HG03196 (cell line): ENCODE data around the gene GRIK1.

ENCODE experiments used
- ATAC-seq: cut with Tn5 transposase; IDR thresholded peaks from one replicate; pipeline ENCODE4 v1.9.1; 2021; ENCODE audit not compliant: unreplicated experiment

The GRIK1 gene

DNA sequence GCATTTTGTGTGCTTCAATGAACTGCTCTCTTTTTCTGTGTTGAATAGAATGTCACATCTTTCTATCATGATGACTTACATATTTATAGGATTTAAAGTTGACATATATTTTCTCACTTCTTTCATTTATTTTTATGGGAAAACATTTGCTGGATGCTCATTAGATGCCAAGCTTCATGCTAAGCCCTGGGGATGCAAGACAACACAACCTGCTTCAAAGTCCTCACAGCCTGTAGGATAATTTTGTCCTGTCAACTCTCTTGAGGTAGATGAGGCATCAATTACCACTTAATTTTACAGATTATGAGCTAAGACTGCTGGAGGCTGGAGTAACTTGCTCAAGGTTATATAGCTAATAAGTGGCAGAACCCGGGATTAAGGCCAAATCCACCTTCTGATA is 264.3 kb downstream of the GRIK1 start:
- no peak for ATAC-seq

- ATAC-seq: no peak
Measured at GRCh38 chr21:29674343-29674742, 265.5 kb downstream of the GRIK1 start.

DNA sequence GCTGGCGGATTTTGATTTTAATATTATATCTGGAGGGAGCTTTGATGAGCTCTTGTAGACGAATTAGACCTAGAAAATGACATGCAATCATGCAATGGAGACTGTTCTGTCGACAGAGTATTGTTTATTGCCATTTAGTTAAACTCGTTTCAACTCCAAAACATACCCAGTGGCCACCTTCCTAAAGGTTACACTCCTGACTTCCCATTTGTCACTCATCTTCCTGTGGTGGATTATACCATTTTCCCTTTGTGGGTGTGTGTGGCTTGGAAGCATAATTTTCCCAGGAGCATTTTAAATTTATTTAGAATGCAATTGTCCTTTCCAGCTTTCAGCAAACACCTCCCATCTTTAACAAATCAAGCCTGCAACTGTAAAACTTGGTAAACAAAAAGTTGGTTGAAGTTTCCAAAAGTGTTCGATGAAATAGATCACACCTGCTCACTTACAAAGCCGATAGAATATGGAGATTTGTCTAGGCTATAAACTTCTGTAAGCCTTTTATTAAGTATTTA is 266.6 kb downstream of the GRIK1 start:
- no peak for ATAC-seq

GRCh38 chr21:29671728-29672127 is 268.1 kb downstream of the GRIK1 start:
- ATAC-seq: no peak

DNA sequence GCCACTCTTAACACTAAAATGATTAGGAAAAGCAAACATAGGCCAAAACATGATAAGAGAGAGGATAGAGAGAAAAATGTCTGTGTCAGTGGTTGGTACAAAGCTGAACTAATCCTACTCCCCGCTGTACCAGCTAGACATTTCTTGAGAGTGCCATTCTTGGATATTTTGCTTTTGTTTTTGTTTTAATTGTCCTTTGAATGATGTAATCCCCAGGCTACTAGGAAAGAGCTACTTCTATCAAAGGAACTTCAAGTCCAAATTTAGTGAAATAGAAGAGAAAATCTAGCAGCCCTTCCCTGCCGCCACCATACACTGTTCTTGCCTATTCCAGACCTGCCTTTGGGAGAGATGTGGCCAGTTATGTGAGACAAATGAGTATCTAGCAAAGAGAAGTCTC is 269.6 kb downstream of the GRIK1 start:
- ATAC-seq: no peak

- ATAC-seq: no peak
Measured at GRCh38 chr21:29669416-29669815, 270.4 kb downstream of the GRIK1 start.

DNA sequence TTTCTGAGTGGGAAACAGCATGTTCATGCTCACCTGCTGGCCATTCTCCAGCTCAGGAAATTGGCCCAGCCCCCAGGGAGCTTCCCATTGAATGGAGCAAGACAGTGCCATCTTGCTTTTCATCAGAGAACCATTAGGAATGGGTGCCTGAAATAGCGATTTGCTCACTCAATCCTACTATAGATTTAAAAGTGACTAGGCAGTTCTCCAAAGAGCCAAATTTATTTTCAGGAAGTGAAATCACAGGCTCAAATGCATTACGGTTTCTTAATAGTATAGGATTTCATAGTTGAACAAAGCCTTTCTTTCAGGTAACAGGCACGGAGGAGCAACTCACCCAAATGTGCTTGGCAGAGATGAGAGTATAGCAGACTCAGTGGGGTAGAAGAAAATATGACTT is 272.1 kb downstream of the GRIK1 start:
- no peak for ATAC-seq

- ATAC-seq: no peak
Measured at GRCh38 chr21:29664615-29665014, 275.2 kb downstream of the GRIK1 start.

DNA sequence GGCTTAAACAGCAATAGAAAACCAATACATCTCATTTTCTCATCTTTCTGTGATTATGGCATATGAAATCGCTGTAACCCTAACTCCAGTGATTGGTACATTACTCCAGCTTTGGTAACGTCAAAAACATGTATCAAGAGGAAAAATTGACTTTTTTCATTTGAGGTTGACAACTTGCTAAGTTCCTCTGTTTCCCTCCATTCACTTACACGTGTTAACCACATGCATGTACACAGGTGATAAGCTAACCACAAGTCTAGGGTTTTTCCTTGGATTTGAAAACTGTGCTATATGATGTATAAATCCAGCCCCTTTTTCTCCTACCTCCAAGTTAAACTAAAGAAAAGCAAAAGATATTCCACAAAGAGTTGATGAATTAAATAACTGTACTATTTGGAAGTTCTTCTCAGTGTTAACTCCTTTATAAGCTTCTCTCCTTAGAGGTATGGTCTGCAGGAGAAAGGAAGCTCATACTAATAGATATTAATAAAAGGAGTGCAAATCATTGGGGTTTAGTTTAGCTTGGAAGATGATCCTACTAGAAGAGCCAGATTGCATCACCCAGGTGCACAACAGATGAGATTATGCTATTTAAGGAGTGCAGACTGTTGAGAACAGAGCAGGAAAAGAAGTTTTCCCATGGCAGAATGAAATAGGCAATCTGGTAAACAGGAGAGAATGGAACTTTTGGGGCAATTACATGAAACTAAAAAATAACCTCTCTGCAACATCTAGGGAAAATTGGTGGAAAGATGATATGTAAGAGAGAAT is 277.9 kb downstream of the GRIK1 start:
- ATAC-seq: no peak

DNA sequence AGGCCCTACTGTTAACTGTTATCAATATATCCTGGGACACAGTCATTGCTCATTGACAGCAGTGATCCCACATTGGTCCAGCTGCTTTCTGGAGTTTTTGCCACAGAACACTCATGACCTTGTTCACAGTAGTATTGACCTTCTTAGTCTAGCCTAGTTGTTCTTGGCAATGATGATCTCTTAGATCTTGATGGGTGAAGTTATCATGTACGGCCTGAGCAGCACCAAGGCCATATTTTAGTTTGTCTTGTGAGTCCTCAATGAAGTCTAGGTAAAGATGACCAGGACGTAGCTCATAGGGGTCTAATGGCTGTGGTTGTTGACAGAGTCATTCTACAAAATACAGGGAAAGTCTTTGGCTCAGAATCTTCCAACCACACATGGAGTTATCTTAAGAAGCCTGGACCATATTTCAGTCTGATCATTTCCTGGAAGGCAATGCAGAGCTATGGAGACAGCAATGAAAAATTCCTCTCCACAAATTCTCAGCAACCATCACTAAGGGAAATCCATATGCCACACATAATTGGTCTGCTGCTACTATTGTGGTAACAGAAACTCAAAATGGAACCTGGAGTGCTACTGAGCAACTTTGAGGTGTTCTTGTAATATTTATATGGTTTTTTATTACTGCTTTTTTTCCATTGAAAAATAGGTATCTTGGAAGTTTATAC is 279.6 kb downstream of the GRIK1 start:
- ATAC-seq: no peak

DNA sequence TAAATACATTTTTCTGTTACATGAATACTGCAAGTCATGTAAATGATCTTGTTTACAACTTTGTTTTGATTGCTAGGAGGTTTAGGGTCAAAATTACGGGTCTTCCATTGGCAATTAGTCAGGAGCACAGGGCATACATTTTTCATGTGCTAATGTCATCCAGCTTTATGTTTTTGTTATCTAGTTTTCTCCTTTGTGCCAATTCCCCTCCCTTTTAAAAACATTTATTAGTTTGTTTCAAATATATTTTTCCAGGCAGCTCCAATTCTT is 280.9 kb downstream of the GRIK1 start:
- ATAC-seq: no peak

GRCh38 chr21:29658177-29658933 is 281.4 kb downstream of the GRIK1 start:
- ATAC-seq: no peak

GRCh38 chr21:29657240-29657989 is 282.4 kb downstream of the GRIK1 start:
- ATAC-seq: no peak

- no peak for ATAC-seq
Measured at GRCh38 chr21:29656504-29657239, 283.1 kb downstream of the GRIK1 start.

DNA sequence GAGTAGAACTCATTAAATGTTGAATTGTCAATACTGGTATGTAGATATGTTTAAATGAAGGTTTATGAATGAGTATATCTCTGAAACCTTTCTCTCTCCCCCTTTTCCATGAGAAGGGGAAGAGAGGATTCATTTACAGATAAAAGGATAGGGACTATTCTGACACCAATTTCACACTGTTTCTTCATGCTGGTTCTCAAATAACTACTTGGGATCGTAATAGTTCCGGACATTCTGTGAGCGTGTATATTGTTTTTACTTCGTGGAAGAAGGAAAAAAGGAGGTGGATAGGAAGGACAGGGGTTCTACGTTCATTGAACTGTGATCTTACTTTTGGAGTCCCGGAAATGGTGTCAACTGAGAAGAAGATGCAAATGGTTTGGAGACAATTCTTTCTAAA is 284.2 kb downstream of the GRIK1 start:
- ATAC-seq: no peak

DNA sequence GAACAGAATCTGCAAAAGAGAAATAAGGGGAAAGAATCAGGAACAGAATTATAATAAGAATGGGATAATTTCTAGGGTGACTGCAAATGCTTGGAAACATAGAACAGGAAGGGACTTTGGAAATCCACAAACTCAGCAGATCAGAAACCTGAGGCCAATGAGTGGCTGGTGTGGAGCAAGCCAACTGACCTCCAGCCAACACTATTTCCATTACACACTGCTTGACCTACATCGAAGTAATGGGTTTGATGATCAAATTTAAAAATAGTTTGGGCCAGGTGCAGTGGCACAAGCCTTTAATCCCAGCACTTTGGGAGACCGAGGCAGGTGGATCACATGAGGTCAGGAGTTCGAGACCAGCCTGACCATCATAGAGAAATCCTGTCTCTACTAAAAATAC is 284.9 kb downstream of the GRIK1 start:
- ATAC-seq: no peak

GRCh38 chr21:29654203-29654602 is 285.6 kb downstream of the GRIK1 start:
- ATAC-seq: no peak

GRCh38 chr21:29650523-29651022 is 289.2 kb downstream of the GRIK1 start:
- ATAC-seq: no peak

GRCh38 chr21:29649406-29649814 is 290.4 kb downstream of the GRIK1 start:
- ATAC-seq: no peak

GRCh38 chr21:29648710-29649240 is 291.0 kb downstream of the GRIK1 start:
- ATAC-seq: no peak
